ENCODE measurements around the gene TRIM59.
"Not testable (repeated sequence)": the region's sequence is repeated elsewhere in the genome, so short reads cannot be mapped to it uniquely, and the experiment has no call there.

The TRIM59 gene

DNA sequence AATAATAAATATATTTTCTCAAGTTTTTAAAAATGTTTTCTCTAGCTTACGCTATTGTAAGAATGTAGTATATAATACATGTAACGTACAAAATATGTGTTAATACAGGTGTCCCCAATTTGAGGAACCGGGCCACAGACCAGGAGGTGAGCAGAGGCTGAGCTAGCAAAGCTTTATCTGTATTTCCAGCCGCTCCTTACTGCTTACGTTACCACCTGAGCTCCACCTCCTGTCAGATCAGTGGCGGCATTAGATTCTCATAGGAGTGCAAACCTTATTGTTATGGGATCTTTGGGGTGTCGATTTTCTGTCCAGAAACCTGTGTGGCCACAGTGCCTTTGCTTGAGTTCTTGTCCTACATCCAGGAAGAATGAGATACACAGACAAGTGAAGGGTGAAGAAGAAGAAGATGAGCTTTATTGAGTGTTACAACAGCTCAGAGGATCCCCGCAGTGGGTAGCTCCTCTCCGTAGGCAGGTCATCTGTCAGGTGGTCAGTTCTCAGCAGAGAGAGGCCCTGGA lies 9.9 kb upstream of the TRIM59 start:
- no peak for FAIRE-seq
- TF ChIP-seq, protein P1, sequence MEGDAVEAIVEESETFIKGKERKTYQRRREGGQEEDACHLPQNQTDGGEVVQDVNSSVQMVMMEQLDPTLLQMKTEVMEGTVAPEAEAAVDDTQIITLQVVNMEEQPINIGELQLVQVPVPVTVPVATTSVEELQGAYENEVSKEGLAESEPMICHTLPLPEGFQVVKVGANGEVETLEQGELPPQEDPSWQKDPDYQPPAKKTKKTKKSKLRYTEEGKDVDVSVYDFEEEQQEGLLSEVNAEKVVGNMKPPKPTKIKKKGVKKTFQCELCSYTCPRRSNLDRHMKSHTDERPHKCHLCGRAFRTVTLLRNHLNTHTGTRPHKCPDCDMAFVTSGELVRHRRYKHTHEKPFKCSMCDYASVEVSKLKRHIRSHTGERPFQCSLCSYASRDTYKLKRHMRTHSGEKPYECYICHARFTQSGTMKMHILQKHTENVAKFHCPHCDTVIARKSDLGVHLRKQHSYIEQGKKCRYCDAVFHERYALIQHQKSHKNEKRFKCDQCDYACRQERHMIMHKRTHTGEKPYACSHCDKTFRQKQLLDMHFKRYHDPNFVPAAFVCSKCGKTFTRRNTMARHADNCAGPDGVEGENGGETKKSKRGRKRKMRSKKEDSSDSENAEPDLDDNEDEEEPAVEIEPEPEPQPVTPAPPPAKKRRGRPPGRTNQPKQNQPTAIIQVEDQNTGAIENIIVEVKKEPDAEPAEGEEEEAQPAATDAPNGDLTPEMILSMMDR (IDR thresholded peaks at IDR 0.05; ENCODE audit: insufficient read depth, missing control alignments): no peak
- no peak for DNase-seq (ENCODE audit: insufficient read length, low spot score)

DNA sequence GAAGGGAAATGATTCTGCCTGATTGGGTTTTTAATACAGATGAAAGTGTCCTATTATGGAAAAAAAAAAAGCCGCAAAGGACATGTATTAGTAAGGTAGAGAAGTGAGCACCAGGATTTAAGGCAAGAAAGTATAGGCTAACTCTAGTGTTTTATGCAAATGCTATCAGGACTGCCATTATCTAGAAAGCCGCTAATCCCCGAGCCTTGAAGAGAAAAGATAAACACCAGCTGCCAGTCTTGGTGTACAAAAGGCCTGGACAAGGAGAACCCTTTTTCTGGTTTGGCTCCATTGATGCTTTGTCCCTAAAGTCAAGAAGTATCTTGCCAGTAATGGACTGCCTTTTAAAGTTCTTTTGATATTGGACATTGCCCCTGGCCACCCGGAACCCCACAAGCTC lies 8.6 kb upstream of the TRIM59 start:
- TF ChIP-seq, protein P1 (IDR thresholded peaks at IDR 0.05; ENCODE audit: insufficient read depth, missing control alignments): no peak
- DNase-seq (ENCODE audit: insufficient read length, low spot score) (no peak), FAIRE-seq (peak; percentile 53)

DNA sequence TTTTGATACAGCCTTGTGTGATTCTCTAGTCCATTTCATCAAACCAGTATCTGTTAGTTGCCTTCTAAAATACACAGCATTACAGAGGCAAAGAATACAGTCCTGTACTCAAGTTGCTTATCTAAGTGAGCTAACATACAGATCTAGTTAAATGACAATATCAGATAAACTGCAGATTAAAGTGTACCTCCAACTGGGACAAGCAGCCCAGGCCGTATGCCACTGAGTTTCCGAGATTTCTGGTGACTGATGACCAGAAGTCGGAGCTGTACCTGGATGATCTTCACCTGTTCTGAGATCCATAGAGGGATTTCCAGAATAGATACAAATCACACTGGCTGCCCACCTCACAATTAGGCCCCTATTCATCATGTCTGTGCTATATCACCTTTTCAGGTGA lies 6.3 kb upstream of the TRIM59 start:
- DNase-seq (ENCODE audit: insufficient read length, low spot score) (no peak), FAIRE-seq (no peak)
- TF ChIP-seq, protein P1 (IDR thresholded peaks at IDR 0.05; ENCODE audit: insufficient read depth, missing control alignments): no peak

DNA sequence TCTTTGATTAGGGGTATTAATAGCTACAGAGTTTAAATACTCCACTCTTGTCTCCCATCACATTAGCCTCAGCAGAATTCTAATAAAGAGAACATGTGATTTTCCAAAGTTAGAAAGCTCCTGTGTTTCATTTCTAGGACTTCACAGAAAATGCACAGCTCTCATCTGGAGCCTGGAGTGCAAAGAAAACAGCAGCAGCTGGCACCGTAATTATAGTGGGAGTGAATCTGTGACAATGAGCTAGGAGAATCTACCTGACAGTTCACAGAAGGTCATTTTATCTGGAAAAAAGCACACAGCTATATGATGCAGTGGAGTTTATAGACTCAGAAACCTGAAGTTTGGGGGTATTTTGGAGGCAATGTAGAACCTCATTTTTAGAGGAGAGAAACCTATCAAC lies 5.4 kb upstream of the TRIM59 start:
- FAIRE-seq: no peak
- TF ChIP-seq, protein P1 (IDR thresholded peaks at IDR 0.05; ENCODE audit: insufficient read depth, missing control alignments): no peak
- no peak for DNase-seq (ENCODE audit: insufficient read length, low spot score)

DNA sequence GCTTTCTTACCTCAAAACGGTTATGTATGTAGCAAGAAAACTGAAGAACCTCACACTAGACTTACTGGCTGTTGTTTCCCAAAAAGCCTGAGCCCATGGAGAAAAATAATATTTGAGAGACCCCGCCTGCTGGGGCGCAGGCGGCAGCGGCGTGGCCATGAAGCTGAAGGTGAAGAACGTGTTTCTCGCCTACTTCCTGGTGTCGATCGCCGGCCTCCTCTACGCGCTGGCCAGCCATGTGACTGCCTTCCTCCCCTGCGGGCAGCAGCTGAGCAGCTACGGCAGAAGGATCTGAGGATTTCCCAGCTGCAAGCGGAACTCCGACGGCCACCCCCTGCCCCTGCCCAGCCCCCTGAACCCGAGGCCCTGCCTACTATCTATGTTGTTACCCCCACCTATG lies 2.7 kb upstream of the TRIM59 start:
- FAIRE-seq; DNase-seq (ENCODE audit: insufficient read length, low spot score): not testable (repeated sequence)

DNA sequence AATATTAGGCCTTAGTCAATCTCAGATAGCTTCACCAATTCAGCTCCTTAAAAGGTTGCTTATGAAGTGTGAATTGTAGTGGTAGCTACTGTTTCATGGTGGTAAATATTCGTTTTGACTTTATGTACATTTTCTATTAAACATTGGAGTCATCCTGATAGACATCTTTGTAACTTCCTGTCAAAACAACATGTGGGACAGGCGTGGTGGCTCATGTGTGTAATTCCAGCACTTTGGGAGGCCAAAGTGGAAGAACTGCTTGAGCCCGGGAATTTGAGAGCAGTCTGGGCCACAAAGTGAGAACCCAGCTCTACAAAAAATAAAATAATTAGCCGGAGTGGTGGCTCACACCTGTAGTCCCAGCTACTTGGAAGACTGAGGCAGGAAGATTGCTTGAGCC lies 2.0 kb upstream of the TRIM59 start:
- FAIRE-seq (no peak), DNase-seq (ENCODE audit: insufficient read length, low spot score) (no peak)
- TF ChIP-seq, protein P1 (IDR thresholded peaks at IDR 0.05; ENCODE audit: insufficient read depth, missing control alignments): no peak

DNA sequence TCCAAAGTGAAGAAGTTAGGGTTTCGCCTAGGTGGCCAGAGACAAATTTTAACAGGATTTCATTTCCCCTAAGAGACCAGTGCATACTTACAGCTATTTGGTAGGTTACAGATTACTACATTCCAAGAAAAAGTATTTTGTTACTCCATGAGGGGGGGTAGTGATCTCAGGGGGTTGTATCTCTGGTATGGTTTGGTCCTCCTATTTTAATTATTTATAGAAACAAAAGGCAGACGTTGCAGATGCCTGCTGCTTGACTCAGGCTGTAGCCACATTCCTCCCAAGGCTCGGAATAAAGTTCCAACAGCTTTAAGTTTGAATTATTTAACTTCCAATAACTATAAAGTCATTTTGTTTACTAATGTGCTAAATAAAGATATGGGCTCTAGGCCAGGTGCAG lies 1.3 kb upstream of the TRIM59 start:
- no peak for FAIRE-seq
- no peak for DNase-seq (ENCODE audit: insufficient read length, low spot score)
- TF ChIP-seq, protein P1 (IDR thresholded peaks at IDR 0.05; ENCODE audit: insufficient read depth, missing control alignments): no peak
